Measurements from ENCODE around the gene OSCAR.
"Not testable (repeated sequence)": the region's sequence is repeated elsewhere in the genome, so short reads cannot be mapped to it uniquely, and the experiment has no call there.

OSCAR gene

DNA sequence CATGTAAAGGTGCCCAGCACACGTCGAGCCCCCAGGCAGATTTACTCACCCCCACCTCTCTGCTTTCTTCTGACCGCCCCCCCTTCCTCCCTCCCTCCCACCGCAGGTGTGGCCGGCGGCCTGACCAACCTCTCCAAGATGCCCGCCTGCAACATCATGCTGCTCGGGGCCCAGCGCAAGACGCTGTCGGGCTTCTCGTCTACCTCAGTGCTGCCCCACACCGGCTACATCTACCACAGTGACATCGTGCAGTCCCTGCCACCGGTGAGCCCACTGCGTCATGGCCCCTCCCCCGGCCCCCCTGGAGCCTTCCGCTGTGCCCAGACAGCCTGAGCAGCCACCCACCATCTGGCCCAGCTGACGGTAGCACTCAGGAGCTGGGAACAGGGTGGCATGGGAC is 23.8 kb upstream of the OSCAR start:
- DNase-seq (ENCODE audit: low spot score) = no peak

DNA sequence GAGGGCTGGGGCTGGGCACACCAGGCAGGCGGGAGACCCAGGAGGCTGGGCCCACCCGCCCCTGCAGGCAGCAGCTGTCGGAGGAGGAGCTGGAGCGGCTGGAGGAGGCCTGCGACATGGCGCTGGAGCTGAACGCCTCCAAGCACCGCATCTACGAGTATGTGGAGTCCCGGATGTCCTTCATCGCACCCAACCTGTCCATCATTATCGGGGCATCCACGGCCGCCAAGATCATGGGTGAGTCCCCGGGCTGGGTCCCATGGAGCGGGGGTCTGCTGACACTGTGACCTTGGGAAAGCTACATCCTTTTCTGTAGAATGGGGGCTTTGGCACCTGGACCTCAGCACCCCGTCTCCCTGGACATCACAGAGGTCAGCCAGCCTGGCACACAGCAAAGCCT is 23.1 kb upstream of the OSCAR start:
- no peak for DNase-seq (ENCODE audit: low spot score)

- no peak for DNase-seq (ENCODE audit: low spot score)
Measured at GRCh38 chr19:54121259-54121658, 20.7 kb upstream of the OSCAR start.

- DNase-seq (ENCODE audit: low spot score) = peak; percentile 99
Measured at GRCh38 chr19:54115109-54116063, 14.8 kb upstream of the OSCAR start, which contains the start of the genes PRPF31 and TFPT. PRPF31 (plus strand) TSS chr19:54115754; CDS start chr19:54118279, 2,525 bp downstream. TFPT (minus strand) TSS chr19:54115657; CDS start chr19:54115269, 388 bp downstream.

- peak; percentile 67 for DNase-seq (ENCODE audit: low spot score)
Measured at GRCh38 chr19:54114340-54115108, 13.9 kb upstream of the OSCAR start.

GRCh38 chr19:54109651-54110050 is 9.0 kb upstream of the OSCAR start:
- no peak for DNase-seq (ENCODE audit: low spot score)

GRCh38 chr19:54108496-54108895 is 7.9 kb upstream of the OSCAR start:
- DNase-seq (ENCODE audit: low spot score) = no peak

DNA sequence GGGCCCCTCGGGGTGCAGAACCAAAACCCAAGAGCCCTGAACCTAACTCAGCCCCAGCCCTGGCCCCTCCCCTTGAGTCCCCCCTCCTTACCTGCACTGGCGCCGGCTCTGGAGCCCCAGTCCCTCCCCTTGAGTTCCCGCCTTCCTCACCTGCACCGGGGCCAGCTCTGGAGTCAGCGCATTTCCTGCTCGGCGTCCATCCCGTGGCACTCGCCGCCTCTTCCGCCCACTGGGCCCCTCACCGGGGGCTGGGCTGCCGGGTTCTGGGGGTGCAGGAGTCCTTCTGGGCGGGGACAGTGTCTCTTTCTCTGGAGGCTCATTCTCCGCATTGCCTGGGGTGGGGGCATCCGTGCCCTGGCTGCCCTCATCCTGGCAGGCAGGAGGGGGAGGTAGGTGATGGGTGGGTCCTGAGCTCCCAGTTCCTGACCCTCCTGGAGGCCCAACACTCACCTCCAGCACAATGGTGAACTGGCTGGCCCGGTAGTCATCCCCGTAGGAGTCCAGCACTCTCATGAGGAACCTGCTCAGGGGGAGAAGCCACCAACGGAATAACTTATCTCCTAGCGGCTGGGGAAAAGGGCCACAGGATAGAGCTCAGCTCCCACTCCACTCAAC is 7.4 kb upstream of the OSCAR start:
- no peak for DNase-seq (ENCODE audit: low spot score)

GRCh38 chr19:54106716-54107115 is 6.1 kb upstream of the OSCAR start:
- DNase-seq (ENCODE audit: low spot score) = no peak

DNA sequence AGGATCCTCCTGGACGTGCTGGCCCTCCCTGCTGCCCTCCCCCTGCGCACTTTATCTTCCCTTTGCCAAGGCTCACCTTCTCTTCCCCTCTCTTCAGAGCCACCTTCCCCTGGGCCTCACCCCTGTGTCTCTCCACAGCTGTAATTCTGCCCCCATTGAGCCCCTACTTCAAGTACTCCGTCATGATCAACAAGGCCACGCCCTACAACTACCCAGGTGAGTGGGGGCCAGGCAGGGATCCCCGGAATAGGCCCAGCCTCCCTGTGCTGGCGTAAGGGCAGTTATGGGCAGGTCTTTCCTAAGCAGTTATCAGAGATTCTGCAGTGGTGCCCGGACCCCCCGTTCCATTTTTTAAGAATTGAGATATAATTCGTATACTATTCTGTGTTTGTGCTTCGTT is 5.2 kb upstream of the OSCAR start:
- DNase-seq (ENCODE audit: low spot score) = no peak

DNA sequence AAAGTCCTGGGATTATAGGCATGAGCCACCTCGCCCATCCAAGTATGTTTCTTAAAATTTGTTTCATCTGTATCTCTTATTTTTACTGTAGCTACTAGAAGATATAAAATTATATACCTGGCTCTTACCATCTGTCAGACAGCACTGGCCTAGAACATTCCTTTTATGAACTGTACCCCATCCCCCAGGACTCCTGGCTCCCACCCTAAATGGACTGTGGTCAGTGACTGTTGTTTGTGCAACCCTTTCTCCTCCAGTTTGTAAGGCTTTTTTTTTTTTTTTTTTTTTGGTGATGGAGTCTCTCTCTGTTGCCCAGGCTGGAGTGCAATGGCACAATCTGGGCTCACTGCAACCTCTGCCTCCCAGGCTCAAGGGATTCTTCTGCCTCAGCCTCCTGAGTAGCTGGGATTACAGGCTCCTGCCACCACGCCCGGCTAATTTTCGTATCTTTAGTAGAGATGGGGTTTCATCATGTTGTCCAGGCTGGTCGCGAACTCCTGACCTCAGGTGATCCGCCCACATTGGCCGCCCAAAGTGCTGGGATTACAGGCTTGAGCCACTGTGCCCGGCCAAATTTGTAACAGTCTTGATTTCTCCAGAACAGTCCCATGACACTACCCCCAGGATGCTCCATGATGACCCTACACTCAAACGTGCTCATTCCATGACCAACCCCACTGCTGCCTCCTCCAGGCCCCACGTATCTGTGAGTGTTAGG is 4.6 kb upstream of the OSCAR start:
- no peak for DNase-seq (ENCODE audit: low spot score)

DNA sequence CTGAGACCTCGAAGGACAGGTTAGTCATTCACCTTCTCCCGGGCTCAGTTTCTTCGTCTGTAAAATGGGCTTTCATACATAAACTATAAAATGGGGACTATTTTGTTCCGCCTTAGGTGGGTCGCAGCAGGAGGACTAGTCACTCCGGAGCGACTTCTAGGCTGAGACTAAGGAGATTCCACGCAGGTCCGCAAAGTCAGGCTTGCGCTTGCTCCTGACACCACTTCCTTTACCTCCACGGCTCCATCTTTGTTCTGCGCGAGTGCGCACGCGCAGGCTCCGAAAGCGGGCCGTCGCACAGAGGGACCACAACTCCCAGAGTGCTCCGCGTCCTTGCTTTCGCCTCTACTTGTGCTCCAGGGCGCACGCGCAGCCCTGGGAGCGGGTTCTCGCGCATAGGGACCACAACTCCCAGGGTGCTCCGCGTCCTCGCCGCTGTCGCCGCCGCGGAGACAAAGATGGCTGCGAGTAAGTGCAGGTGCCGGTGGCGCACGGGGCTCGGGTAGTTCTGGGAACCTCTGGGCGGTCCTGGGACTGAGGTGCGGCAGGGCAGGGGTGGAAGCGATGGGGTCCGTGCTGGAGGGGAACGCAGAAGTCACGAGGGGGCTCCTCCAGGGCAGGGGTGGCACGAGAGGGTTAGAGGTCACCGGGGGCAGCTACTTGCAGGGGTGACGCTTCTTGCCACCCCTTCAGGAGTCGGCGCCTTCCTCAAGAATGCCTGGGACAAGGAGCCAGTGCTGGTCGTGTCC is 2.0 kb upstream of the OSCAR start, which contains the start of gene NDUFA3:
TSS of gene NDUFA3 (plus strand) at position 435 of the 749 bp plus-strand sequence. CDS start at position 459, 24 bp downstream.
- DNase-seq (ENCODE audit: low spot score) = peak; percentile 99

DNA sequence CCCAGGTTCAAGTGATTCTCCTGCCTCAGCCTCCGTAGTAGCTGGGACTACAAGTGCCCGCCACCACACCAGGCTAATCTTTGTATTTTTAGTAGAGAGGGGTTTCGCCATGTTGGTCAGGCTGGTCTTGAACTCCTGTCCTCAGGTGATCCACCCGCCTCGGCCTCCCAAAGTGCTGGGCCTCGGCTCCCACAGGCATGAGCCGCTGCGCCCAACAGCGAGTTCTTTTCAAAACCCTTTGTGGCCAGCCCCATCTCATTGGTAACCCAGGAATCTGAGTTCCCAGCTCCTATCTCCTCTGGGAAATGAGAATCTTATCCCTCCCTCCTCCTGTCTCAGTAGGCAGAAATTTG is 724 bp downstream of the OSCAR start:
- DNase-seq (ENCODE audit: low spot score) = not testable (repeated sequence)

DNA sequence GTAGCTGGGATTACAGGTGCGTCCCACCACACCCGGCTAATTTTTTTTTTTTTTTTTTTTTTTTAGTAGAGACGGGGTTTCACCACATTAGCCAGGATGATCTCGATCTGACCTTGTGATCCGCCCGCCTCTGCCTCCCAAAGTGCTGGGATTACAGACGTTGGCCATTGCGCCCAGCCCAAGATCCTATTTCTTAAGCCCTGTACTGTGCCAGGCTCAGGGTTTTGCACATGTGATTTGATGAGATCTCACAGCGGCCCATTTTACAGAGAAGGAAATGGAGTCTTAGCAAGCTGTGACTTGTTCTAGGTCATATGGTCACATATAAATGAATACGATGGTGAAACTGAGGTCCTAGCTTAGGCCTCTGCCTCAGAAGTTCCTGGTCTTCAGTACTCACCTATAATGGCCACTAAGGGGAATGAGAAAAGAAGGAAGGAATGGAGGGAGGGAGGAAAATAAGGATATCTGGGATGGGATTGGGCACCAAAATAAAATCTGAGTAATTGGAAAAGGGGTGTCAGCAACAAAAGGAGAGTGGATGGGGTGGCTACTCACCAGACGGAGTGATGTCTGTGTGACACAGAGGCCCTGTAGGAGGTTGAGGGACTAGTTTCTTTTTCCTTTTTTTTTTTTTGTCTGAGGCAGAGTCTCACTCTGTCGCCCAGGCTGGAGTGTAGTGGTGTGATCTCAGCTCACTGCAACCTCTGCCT is 1.3 kb downstream of the OSCAR start:
- no peak for DNase-seq (ENCODE audit: low spot score)

DNA sequence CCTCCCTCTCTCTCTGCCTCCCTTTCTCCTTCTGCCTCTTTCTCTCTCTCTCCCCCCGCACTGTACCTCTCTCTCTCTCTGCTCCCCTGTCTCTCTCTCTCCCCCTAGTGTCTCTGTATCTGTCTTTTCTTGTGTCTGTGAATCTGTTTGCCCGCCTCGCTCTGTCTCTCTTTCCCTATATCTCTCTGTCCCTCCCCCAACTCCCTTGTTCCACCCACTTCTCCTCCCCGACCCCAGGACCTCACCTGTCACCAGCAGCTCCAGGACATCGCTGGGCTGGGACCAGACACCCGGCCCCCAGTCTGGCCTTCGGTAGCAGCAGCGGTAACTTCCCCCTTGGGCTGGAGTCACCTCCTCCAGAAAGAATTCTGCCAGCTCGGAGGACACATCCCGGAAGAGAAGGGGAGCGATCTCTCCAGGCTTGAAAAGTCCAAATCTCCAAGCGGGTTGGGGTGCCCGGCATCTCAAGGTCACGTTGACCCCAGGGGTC is 3.9 kb downstream of the OSCAR start:
- no peak for DNase-seq (ENCODE audit: low spot score)

- DNase-seq (ENCODE audit: low spot score) = not testable (repeated sequence)
Measured at GRCh38 chr19:54095859-54096616, 4.6 kb downstream of the OSCAR start.

DNA sequence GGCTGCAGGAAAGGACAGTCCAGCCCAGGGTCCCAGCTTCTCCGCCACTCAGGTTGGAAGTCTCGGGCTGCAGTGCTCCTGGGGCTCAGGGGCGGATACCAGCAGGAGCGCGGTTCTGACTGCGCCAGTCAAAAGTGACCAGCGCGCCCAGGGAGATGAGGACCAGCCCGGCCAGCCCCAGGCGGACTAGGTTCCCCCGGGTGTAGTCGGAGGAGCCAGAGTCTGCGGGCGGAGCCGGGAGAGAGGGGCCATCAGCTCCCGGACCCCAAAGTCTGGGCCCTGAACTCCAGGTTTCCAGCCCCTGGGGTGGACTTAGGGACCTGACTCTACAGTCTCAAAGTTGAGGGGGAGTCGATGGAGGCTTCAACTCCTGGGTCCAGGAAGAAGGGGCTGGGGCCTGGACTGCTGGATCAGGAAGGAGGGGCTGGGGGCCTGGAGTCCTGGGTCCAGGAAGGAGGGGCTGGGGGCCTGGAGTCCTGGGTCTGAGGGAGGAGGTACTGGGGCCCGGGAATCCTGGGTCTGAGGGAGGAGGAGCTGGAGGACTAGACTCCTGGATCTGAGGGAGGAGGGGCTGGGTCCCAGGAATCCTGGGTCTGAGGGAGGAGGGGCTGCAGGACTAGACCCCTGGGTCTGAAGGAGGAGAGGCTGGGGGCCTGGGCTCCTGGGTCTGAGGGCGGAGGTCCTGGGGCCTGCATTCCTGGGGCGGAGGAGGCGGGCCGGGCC is 5.3 kb downstream of the OSCAR start:
- DNase-seq (ENCODE audit: low spot score) = no peak

DNA sequence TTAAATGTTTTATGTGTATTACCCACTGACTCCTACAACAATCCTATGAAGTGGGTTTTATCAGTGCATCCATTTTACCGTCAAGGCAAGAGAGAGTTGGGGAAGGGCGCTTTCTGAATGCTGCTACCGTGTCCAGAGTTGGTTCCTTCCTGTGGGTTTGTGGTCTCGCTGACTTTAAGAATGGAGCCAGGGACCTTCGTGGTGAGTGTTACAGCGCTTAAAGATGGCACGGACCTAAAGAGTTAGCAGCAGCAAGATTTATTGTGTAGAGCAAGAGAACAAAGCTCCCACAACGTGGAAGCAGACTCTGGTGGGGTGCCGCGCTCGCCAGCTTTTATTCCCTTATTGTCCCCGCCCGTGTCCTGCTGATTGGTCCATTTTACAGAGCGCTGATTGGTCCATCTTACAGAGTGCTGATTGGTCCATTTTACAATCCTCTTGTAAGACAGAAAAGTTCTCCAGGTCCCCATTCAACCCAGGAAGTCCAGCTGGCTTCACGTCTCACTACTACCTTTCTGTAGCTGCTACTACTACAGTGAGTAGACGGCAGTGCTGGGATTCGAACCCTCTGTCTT is 6.1 kb downstream of the OSCAR start:
- no peak for DNase-seq (ENCODE audit: low spot score)

All from COLO829 (cell line).